Measurements from ENCODE around the gene FBN1.

FBN1 gene

DNA sequence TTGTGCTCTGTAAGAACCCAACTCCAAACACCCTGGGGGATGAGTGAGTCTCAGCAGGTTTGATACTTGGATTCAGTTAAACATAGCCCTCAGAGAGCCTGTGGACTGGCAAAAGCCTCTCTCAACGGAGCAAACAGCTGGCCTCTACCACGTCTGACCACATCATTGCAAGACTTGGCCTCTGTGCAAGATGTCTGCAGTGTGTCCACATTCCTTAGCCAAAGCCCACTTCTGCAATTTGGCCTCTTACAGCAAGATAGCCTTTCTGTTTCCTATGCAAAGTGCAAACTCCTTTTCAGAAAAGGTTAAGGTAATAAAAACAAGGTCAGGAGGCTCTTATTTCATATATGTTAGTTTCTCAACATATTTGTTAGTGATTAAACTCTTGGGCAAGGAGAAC is 27.9 kb downstream of the FBN1 start:
- peak; percentile 81 for DNase-seq

DNA sequence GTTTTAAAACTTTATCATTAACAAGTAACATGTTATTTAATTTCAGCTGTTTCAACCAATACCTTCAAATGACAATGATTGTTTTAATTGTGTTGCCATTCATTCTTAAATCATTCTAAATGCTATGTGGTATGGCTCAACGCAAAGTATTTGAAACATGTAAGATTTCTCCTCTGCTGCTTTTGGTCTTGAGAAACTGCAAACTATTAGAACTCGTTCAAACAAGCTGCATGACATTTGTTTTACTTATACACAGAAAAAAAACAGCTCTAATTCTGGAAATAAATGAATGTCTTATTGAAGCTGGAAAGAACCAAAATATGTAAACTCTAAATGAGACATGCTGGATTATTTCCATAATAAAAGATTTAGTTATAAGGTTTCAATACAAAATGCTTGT is 29.3 kb downstream of the FBN1 start:
- DNase-seq: no peak

DNA sequence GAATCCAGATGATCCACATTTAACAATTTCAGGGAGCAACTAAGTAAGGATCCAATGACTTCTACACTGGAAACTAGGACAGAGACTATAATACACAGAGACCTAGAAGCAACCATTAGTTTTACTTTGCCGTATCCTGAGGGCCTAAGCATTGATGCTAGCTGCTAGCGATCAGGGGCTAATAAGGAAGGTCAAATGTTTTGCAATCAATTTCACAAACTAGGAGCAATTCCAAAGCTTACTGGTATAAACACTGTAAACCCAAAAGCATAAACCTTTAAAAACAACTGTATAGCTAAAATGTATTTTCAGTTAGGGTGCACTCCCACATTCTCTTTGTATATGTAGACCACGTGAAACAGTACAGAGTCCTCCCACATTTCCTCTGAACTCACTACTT is 31.5 kb downstream of the FBN1 start:
- no peak for DNase-seq

DNA sequence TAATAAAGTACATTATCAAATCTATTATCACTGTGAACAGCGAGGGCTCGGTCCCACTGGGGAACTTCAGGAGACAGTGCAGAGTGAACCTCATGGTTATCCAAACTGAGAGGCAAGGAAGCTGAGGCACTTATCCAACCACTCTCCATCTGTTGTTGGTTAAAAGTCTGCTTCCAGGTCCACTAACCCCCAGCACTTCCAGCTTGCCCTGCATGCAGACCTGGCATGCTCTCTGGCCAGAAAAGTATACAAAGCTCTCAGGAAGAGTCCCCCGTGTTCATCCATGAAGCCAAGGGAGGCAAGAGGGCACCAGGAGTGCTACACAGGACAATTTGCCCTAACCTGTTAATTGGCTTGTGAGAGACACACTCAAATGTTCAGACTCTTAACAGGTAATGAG is 36.0 kb downstream of the FBN1 start:
- DNase-seq: no peak

- no peak for DNase-seq
Measured at GRCh38 chr15:48607846-48608245, 37.7 kb downstream of the FBN1 start.

GRCh38 chr15:48604567-48604966 is 40.9 kb downstream of the FBN1 start:
- DNase-seq: no peak

- no peak for DNase-seq
Measured at GRCh38 chr15:48603922-48604321, 41.6 kb downstream of the FBN1 start.

GRCh38 chr15:48603123-48603500 is 42.4 kb downstream of the FBN1 start:
- DNase-seq: no peak

DNA sequence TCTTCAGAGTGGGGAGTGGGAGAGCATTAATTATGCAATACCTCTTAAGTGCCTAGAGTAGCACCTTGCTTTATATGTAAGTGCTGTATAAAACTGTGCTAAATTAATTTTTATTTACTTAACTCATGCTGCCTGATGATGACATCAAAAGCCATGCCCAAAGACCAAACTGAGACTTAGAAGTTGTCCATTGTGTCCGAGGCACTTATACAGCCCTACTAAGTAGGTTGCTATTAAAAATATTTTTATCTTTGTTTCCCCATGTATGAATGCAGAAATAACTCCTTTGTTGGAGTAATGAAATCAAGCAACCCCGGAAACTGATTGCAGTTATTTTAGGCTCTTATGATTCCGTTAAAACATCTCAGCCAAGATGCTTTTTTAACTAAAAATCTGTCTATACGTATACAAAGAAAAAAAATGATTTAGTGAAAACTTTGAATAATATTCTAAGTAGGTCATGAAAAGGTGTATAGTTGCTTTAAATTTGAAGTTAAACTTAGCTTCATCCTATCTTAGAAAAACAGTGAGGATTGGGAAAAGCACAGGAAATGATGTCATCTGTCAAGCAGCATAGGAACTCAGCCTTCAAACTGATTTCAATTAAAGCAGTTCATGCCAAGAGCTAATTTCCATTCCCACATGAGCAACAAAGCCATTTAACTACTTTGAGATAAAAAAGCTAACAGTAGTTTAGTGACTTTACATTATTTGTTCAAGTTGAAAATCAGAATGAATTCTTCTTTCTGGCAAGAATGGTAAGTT is 43.0 kb downstream of the FBN1 start:
- peak; percentile 11 for DNase-seq

GRCh38 chr15:48601095-48601494 is 44.4 kb downstream of the FBN1 start:
- DNase-seq: no peak

- DNase-seq: no peak
Measured at GRCh38 chr15:48596841-48597240, 48.7 kb downstream of the FBN1 start.

DNA sequence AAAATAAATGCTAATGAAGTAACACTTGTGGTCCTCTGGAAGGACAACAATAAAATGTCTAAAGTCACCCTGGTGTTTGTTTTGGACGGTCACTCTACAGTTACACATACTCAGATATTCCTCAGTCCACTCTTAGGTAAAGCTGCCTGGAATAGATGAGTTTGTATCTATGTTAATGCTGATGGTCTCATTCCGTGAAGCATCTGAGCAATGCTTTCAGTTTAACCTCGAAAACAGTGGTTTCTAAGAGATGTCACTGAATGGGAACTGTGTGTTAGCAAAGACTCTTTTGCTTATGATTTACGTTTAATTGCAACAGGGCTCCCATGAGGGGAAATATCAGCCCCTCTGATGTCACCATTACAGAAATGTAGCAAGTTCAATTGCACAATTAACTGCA is 49.1 kb downstream of the FBN1 start:
- no peak for DNase-seq

- no peak for DNase-seq
Measured at GRCh38 chr15:48595981-48596380, 49.5 kb downstream of the FBN1 start.

DNA sequence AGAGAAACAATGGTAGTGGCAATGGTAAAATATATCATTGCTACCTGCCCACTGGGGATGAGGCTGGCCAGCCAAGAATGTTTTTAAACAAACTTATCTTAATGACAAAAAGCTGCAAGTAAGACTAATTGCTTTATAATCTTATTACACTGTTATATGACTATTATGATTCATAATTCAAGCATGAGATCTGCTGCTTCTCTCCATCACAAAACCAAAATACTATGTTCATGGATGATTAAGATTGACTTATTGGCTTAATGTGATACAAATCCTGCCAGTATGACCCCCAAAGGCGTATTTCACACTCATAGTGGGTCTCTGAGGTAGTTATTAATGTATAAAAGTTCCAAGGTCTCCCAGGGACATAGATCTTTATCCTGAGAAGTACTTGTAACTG is 52.6 kb downstream of the FBN1 start:
- no peak for DNase-seq

DNA sequence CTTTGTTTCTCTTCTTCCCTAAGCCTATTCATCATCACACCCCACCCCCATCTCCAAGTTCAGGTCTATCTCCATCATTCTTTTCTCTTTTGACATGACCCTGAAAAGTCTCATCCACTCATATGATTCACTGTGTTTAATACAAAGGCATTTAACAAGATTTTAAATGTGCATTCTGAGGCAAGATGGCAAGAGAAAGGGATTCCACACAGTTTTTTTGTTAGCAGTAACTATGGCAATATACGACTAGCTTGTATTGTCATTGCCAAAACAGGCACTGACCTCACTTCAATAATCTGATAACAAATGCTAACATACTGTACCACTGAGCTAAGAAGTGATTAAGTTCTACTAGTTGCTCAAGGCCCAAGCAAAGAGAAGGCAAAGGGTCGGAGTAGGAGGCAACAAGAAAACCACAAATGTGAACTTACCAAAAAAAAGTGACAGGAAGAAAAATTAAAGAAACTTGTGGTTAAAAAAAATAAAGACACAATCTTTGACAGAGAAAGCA is 53.2 kb downstream of the FBN1 start:
- peak; percentile 94 for DNase-seq

DNA sequence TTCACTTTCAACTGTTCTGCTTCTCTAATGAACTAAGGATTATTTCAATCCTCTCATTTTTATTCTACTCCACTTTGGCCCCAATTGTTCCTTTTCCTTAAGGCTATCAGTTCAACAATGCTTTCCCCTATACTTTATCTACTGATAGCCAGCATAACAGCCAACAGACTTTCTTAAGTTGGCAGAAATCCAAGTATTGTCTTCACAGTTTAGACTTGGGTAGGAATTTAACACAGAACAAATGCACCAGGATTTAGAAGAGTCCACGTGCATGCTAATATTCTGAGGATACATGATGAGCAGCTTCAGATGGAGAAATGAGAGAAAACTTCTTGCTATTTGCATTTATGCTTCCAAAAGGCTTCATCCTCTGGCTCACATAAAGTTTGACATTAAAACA is 54.8 kb downstream of the FBN1 start:
- DNase-seq: peak; percentile 93

DNA sequence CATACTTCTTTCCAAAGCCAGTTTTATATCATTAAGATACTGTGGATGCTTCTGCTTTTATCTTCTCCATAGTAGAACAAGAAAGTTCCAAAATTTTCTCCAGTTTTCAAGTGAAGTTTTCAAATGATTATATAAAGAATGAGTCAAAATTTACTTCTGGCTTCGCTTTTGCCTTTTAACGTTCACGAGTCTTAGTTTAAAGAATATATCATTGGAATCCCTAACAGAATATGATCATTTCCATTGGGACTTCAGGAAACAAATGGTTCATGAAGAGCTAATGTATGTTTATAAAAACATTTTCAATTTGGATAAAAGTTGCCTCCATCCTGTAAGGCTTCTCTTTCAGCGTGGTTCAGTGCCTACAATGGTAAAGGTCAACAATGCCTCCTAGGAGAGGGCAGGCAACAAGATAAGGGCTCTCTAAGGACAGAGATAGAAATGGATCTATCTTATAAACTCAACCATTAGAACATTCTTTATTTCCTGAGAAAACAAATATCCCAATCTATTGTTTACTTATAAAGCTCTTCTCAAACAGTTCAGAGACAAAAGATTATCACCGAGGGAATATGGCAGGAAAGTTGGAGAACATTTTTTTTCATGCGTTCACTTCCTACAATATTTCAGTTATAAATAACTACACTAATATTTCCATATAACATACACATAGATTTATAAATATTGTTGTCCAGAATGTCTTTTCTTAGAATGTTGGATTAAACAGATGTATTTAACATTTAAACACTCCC is 60.5 kb downstream of the FBN1 start:
- DNase-seq: no peak

DNA sequence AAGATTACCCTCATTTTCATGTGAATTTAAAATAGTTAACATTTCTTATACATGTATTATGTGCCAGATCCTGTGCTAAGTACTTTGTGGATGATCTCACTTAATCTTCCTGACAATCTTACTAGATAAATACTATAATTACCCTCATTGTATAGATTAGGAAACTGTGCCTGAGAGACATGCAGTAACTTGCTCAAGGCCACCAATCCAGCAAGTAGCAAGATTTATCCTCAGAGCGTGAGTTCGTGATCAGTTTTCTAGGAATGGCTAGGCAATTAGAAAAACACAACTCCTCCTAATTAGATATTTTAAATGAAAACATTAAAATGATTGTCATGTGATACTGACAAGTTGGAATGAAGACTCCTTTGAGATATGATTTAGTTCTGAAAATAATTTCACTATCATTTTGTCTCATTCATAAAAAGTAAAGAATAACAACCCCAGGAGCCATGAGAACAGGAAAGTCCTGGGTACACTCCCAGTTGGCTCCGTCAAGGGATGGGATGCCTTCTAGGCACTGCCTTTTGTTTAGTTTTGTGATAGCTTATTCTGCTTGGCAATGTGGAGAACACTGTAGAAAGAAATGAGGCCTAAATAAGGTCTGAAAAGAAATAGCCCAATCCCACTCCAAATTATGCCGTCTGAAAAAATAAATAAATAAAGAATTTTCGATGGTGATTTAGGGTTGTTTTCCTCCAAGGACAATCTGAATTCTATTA is 61.3 kb downstream of the FBN1 start:
- no peak for DNase-seq

GRCh38 chr15:48582452-48583247 is 62.9 kb downstream of the FBN1 start:
- DNase-seq: no peak

GRCh38 chr15:48581219-48581618 is 64.3 kb downstream of the FBN1 start:
- no peak for DNase-seq

- DNase-seq: no peak
Measured at GRCh38 chr15:48580736-48581135, 64.8 kb downstream of the FBN1 start.

DNA sequence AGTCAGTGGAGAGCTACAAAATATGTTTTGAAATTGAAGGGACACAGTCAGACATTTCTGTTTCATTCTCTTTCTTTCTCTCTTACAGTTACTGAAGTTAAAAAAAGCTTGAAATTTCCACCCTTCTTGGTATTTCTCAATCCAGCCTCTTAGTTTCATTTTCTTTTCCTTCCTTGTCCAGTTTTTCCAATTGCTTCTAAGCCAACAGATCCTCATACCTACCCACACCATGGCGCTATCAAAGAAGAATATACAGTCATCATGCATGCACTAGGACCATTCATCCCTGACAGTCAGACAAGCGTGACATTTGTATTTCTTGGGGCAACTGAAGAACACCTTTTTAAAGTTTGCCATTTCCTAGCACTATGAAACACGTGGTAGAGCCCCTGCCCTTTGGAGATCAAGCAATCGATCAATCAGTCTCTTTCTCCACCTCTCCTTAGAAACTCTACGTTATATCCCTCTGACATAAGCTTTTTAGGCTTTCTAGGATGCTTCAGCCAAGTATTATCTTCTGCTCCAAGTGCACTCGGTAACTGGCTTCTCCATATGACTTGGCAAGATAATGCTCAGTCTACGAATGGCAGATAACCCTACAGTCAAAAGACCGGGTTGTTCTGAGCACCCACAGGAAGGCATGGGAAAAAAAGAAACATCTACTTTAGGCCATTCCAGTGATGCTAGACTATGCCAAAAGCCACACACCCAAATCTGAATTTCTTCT is 65.4 kb downstream of the FBN1 start:
- DNase-seq: peak; percentile 90

Data from OCI-M1 (cell line).